ENCODE measurements around the gene POMGNT1. TPM values are rescaled to one million over a fixed set of nuclear protein-coding genes. Genes with fewer than 3 reads are reported as not detected.

Gene POMGNT1
- total and polyA plus RNA-seq, 2 of the 13 experiments (the other 11 are each of a cell fraction or from before 2014, with no cell fraction given), result 33.9 to 46.8 TPM

- TF ChIP-seq ZBTB40 (IDR thresholded peaks at IDR 0.05), result no peak
- TF ChIP-seq ZBTB40 (CRISPR knock-in tag; IDR thresholded peaks at IDR 0.05), result no peak
- TF ChIP-seq ZBTB7B (CRISPR knock-in tag; IDR thresholded peaks at IDR 0.05), result no peak
- TF ChIP-seq HOXD1 (CRISPR knock-in tag; IDR thresholded peaks at IDR 0.05), result no peak
- no peak for TF ChIP-seq AFF4 (CRISPR knock-in tag; IDR thresholded peaks at IDR 0.05)
- no peak for TF ChIP-seq ZNF138 (CRISPR knock-in tag; IDR thresholded peaks at IDR 0.05; ENCODE audit: low read depth)
- TF ChIP-seq SOX5 (CRISPR knock-in tag; IDR thresholded peaks at IDR 0.05; ENCODE audit: borderline replicate concordance), result no peak
- TF ChIP-seq ZNF652 (CRISPR knock-in tag; IDR thresholded peaks at IDR 0.05; ENCODE audit: borderline replicate concordance, low read depth), result peak; percentile 96
- no peak for TF ChIP-seq MAX (IDR thresholded peaks at IDR 0.05)
- no peak for TF ChIP-seq ATF4 (CRISPR knock-in tag; IDR thresholded peaks at IDR 0.05)
- no peak for TF ChIP-seq PHB2 (IDR thresholded peaks at IDR 0.05; ENCODE audit: partially characterized antibody)
- TF ChIP-seq NFYB (CRISPR knock-in tag; IDR thresholded peaks at IDR 0.05), result no peak
- 0 out of 2 replicates have a peak, but pooled peaks have one; percentile 31 for TF ChIP-seq ZNF232 (CRISPR knock-in tag; IDR thresholded peaks at IDR 0.05; ENCODE audit: borderline replicate concordance)
- peak; percentile 60 for TF ChIP-seq ZNF605 (CRISPR knock-in tag; IDR thresholded peaks at IDR 0.05)
- no peak for TF ChIP-seq SOX6 (IDR thresholded peaks at IDR 0.05)
- peak; percentile 30; the same call in 1 of the 2 replicates for TF ChIP-seq SOX6 (CRISPR knock-in tag; IDR thresholded peaks at IDR 0.05)
- TF ChIP-seq ZBTB38 (CRISPR knock-in tag; IDR thresholded peaks at IDR 0.05), result no peak
Observed at GRCh38 chr1:46183079-46183847, 15.0 kb downstream of the POMGNT1 start (continued).

Measured in HepG2 (cell line).